ENCODE measurements around the gene TXNDC15.

TXNDC15 gene

GRCh38 chr5:134938030-134938429 lies 63.9 kb downstream of the TXNDC15 start:
- Histone ChIP-seq H3K4me3 (ENCODE audit: low read length) (no peak overlapping the region), H3K9me3 (ENCODE audit: control insufficient read depth, low read length) (no peaks in the 10 kb centered on the region), H3K36me3 (ENCODE audit: control insufficient read depth, insufficient read depth, low read length) (no peaks in the 10 kb centered on the region), H3K27me3 (ENCODE audit: control insufficient read depth, insufficient read depth, low read length) (no peaks in the 10 kb centered on the region), H3K9ac (ENCODE audit: low read length) (no peak overlapping the region), H3K4me1 (ENCODE audit: control insufficient read depth, insufficient read depth, low read length) (no peaks in the 10 kb centered on the region)

- Histone ChIP-seq H3K4me3 (ENCODE audit: low read length) (no peak overlapping the region), H3K9me3 (ENCODE audit: control insufficient read depth, low read length) (no peaks in the 10 kb centered on the region), H3K9ac (ENCODE audit: low read length) (no peak overlapping the region), H3K4me1 (ENCODE audit: control insufficient read depth, insufficient read depth, low read length) (no peaks in the 10 kb centered on the region), H3K27me3 (ENCODE audit: control insufficient read depth, insufficient read depth, low read length) (no peaks in the 10 kb centered on the region), H3K36me3 (ENCODE audit: control insufficient read depth, insufficient read depth, low read length) (no peaks in the 10 kb centered on the region)
Observed at GRCh38 chr5:134939500-134939899, 65.3 kb downstream of the TXNDC15 start.

DNA sequence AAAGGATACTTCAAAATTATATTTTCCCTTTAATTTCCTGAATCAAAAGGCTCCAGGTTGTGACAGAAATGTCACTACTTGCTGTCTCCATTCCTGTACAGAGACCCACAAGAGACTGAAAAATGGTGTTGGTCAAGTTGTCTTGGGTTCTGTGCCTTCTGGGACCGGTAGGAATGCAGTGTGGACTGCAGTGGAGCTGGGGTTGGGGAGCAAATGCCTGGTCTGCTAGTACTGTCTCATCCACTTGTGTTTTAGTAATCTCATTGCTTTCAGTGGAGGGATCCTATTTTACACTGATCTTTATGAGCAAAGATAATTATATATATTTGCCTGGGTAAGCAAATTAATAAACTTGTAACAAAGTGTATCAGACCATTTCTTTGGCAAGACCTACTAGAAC lies 69.4 kb downstream of the TXNDC15 start:
- no peaks in the 10 kb centered on the region for H3K9me3 ChIP-seq (ENCODE audit: control insufficient read depth, low read length)
- no peak overlapping the region for H3K9ac ChIP-seq (ENCODE audit: low read length)
- no peak overlapping the region for H3K4me3 ChIP-seq (ENCODE audit: low read length)
- H3K4me1 ChIP-seq (ENCODE audit: control insufficient read depth, insufficient read depth, low read length) = no peaks in the 10 kb centered on the region
- H3K36me3 ChIP-seq (ENCODE audit: control insufficient read depth, insufficient read depth, low read length) = no peaks in the 10 kb centered on the region
- H3K27me3 ChIP-seq (ENCODE audit: control insufficient read depth, insufficient read depth, low read length) = no peaks in the 10 kb centered on the region

GRCh38 chr5:134944630-134945029 lies 70.5 kb downstream of the TXNDC15 start:
- Histone ChIP-seq H3K27me3 (ENCODE audit: control insufficient read depth, insufficient read depth, low read length) (no peaks in the 10 kb centered on the region), H3K4me1 (ENCODE audit: control insufficient read depth, insufficient read depth, low read length) (no peaks in the 10 kb centered on the region), H3K9ac (ENCODE audit: low read length) (no peak overlapping the region), H3K4me3 (ENCODE audit: low read length) (no peak overlapping the region), H3K36me3 (ENCODE audit: control insufficient read depth, insufficient read depth, low read length) (no peaks in the 10 kb centered on the region), H3K9me3 (ENCODE audit: control insufficient read depth, low read length) (no peaks in the 10 kb centered on the region)

- Histone ChIP-seq H3K36me3 (ENCODE audit: control insufficient read depth, insufficient read depth, low read length) (peaks cover 2% of the 10 kb centered on the region), H3K9ac (ENCODE audit: low read length) (no peak overlapping the region), H3K4me1 (ENCODE audit: control insufficient read depth, insufficient read depth, low read length) (no peaks in the 10 kb centered on the region), H3K27me3 (ENCODE audit: control insufficient read depth, insufficient read depth, low read length) (no peaks in the 10 kb centered on the region), H3K9me3 (ENCODE audit: control insufficient read depth, low read length) (no peaks in the 10 kb centered on the region), H3K4me3 (ENCODE audit: low read length) (no peak overlapping the region)
Observed at GRCh38 chr5:134945041-134945440, 70.9 kb downstream of the TXNDC15 start.

DNA sequence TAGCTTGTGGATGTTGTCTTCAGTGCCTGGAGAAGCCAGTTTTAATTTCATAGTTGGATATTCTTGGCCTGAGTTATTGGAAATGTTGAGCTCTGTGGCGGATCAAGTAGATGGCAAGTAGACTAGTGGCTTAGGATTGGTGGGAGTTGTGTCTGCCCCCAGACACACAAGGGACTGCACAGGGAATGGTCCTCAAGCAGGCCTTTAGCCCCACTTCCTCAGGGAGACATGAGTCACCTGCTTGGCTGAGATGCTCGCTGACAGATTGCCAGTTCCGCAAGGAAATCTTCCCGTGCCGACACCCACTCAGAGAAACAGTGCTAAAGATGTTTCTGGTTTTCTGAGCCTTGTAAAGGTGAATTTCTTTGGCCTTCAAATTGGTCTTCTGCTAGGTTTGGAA lies 74.7 kb downstream of the TXNDC15 start:
- no peaks in the 10 kb centered on the region for H3K9me3 ChIP-seq (ENCODE audit: control insufficient read depth, low read length)
- peaks cover 4% of the 10 kb centered on the region for H3K36me3 ChIP-seq (ENCODE audit: control insufficient read depth, insufficient read depth, low read length)
- H3K9ac ChIP-seq (ENCODE audit: low read length) = no peak overlapping the region
- H3K4me1 ChIP-seq (ENCODE audit: control insufficient read depth, insufficient read depth, low read length) = no peaks in the 10 kb centered on the region
- no peak overlapping the region for H3K4me3 ChIP-seq (ENCODE audit: low read length)
- H3K27me3 ChIP-seq (ENCODE audit: control insufficient read depth, insufficient read depth, low read length) = no peaks in the 10 kb centered on the region

DNA sequence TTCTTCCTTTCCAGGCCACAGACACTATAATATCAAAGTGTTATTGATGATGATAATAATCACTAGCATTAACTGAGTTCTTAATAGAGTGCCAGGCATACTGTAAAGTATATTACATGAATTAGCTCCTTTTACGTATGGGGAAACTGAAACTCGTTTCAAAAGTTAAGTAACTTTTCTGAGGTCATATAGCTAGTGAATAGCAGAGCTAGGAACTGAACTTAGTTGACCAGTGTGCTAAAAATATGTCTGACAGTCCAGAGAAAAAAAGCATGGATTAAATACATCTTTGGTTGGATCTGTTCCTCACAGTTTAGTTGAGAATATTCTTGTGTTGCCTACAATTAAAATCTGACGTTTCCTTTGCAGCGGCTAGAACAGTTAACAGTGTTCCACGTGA lies 75.1 kb downstream of the TXNDC15 start:
- H3K9ac ChIP-seq (ENCODE audit: low read length) = no peak overlapping the region

More for the DNA sequence above, 75.1 kb downstream of the TXNDC15 start:
- H3K36me3 ChIP-seq (ENCODE audit: control insufficient read depth, insufficient read depth, low read length) = peaks cover 4% of the 10 kb centered on the region
- H3K27me3 ChIP-seq (ENCODE audit: control insufficient read depth, insufficient read depth, low read length) = no peaks in the 10 kb centered on the region
- H3K4me3 ChIP-seq (ENCODE audit: low read length) = no peak overlapping the region
- no peaks in the 10 kb centered on the region for H3K4me1 ChIP-seq (ENCODE audit: control insufficient read depth, insufficient read depth, low read length)
- H3K9me3 ChIP-seq (ENCODE audit: control insufficient read depth, low read length) = no peaks in the 10 kb centered on the region
